SK-N-SH (cell line): ENCODE results near the gene NEURL3. TPM values are rescaled to one million over a fixed set of nuclear protein-coding genes. Genes with fewer than 3 reads are reported as not detected.

Source experiments
- CTCF ChIA-PET: fragments of 300-600, 350-600 bp; formaldehyde crosslinking; extraction: SDS; loops from one replicate; lab custom pipeline; 2021; lab: Yijun Ruan, JAX
- POLR2A ChIA-PET: fragments of 350-600 bp; sonication (Branson Sonifier 250); formaldehyde crosslinking; extraction: SDS; loops from one replicate; lab custom pipeline; 2020; ENCODE audit warnings: antibody characterized with exemption, inconsistent platforms; lab: Yijun Ruan, JAX
- DNase-seq: peaks from one replicate; pipeline ENCODE4 v3.0.0; 2012
- H2AFZ ChIP-seq: fragments of 200-600 bp; sonication (generic); 2 replicates; pipeline ENCODE4 v1.8.1; 2016; ENCODE audit warnings: antibody characterized with exemption, mild to moderate bottlenecking, low read depth
- H3F3A ChIP-seq: fragments of 200-600 bp; sonication (generic); replicated peaks from 2 replicates; pipeline ENCODE3; 2016; ENCODE audit warnings: antibody characterized with exemption, mild to moderate bottlenecking; ENCODE audit not compliant: insufficient read depth
- H3K27ac ChIP-seq, 2 experiments: fragments of 200-500 bp in 1 of 2; fragments of 200-600 bp in 1 of 2; sonication (Bioruptor generic) in 1 of 2; sonication (generic), shearing (Covaris generic) in 1 of 2; 2 replicates each; pipeline versions ENCODE4 v1.5.1 to v1.6.1; 2014 to 2016; ENCODE audit warnings: low read depth in 2 of 2, inconsistent platforms in 1 of 2, low read length in 1 of 2, mild to moderate bottlenecking in 1 of 2, mixed read lengths in 1 of 2
- H3K27me3 ChIP-seq: fragments of 200-600 bp; sonication (generic), shearing (Covaris generic); 2 replicates; pipeline ENCODE4 v1.6.1; 2016; ENCODE audit warnings: mixed run types; ENCODE audit not compliant: insufficient read depth
- H3K36me3 ChIP-seq, 2 experiments: fragments of 200-500 bp in 1 of 2; fragments of 200-600 bp in 1 of 2; sonication (Bioruptor generic) in 1 of 2; sonication (generic) in 1 of 2; replicated peaks in 1 of 2; 2 replicates each; pipeline versions ENCODE3 to v1.5.1; 2014 to 2016; ENCODE audit warnings: low read length in 1 of 2, mild to moderate bottlenecking in 1 of 2; ENCODE audit not compliant: insufficient read depth in 2 of 2, control insufficient read depth in 1 of 2
- H3K4me1 ChIP-seq, 2 experiments: fragments of 200-500 bp in 1 of 2; fragments of 200-600 bp in 1 of 2; sonication (Bioruptor generic) in 1 of 2; sonication (generic), shearing (Covaris generic) in 1 of 2; 2 replicates each; pipeline versions ENCODE4 v1.5.1 to v1.6.1; 2014 to 2016; ENCODE audit warnings: low read depth in 1 of 2, low read length in 1 of 2, mixed run types in 1 of 2; ENCODE audit not compliant: insufficient read depth in 2 of 2, control insufficient read depth in 1 of 2
- H3K4me2 ChIP-seq: fragments of 200-600 bp; sonication (generic), shearing (Covaris generic); 2 replicates; pipeline ENCODE4 v1.6.1; 2017; ENCODE audit warnings: mixed run types
- H3K4me3 ChIP-seq, 2 experiments: fragments of 200-500 bp in 1 of 2; fragments of 200-600 bp in 1 of 2; sonication (Bioruptor generic) in 1 of 2; sonication (generic), shearing (Covaris generic) in 1 of 2; 2 replicates each; pipeline versions ENCODE4 v1.5.1 to v1.8.1; 2014 to 2016; ENCODE audit warnings: low read depth in 2 of 2, inconsistent platforms in 1 of 2, low read length in 1 of 2, mild to moderate bottlenecking in 1 of 2, mixed read lengths in 1 of 2, moderate library complexity in 1 of 2
- H3K79me2 ChIP-seq: fragments of 200-600 bp; sonication (generic); 2 replicates; pipeline ENCODE4 v1.8.1; 2017; ENCODE audit warnings: mild to moderate bottlenecking; ENCODE audit not compliant: insufficient read depth
- H3K9ac ChIP-seq: fragments of 200-600 bp; sonication (generic); 2 replicates; pipeline ENCODE4 v1.6.1; 2017; ENCODE audit warnings: mixed run types
- H3K9me2 ChIP-seq: fragments of 200-600 bp; sonication (generic); 2 replicates; pipeline ENCODE4 v1.6.1; 2017; ENCODE audit warnings: mixed run types
- H3K9me3 ChIP-seq: fragments of 200-600 bp; sonication (generic); 2 replicates; pipeline ENCODE4 v1.6.1; 2017; ENCODE audit warnings: mixed run types, mild to moderate bottlenecking, moderate library complexity
- H4K20me1 ChIP-seq: fragments of 200-600 bp; sonication (generic); 2 replicates; pipeline ENCODE4 v1.6.1; 2017; ENCODE audit warnings: mild to moderate bottlenecking, mixed run types; ENCODE audit not compliant: insufficient read depth
- CTCF ChIP-seq: fragments of 200-600 bp; sonication (generic); IDR thresholded peaks from 2 replicates; pipeline ENCODE4 v1.6.1; 2017; ENCODE audit warnings: antibody characterized with exemption, mild to moderate bottlenecking, moderate library complexity
- FOSL2 ChIP-seq: IDR thresholded peaks from 2 replicates; pipeline ENCODE4 v1.4.0; 2012; ENCODE audit warnings: low read depth, mild to moderate bottlenecking, moderate library complexity, borderline replicate concordance
- JUND ChIP-seq: IDR thresholded peaks from 2 replicates; pipeline ENCODE4 v1.4.0; 2012
- MAX ChIP-seq: IDR thresholded peaks from 2 replicates; pipeline ENCODE4 v1.4.0; 2012; ENCODE audit warnings: low read depth
- MEF2A ChIP-seq: IDR thresholded peaks from 2 replicates; pipeline ENCODE4 v1.4.0; 2012; ENCODE audit warnings: low read depth, borderline replicate concordance
- NFIC ChIP-seq: IDR thresholded peaks from 2 replicates; pipeline ENCODE4 v1.4.0; 2012; ENCODE audit warnings: borderline replicate concordance
- NRF1 ChIP-seq: IDR thresholded peaks from 2 replicates; pipeline ENCODE4 v1.6.1; 2012; ENCODE audit warnings: low read depth, mild to moderate bottlenecking, low read length
- POLR2AphosphoS5 ChIP-seq: IDR thresholded peaks from 2 replicates; pipeline ENCODE4 v1.6.1; 2012; ENCODE audit warnings: low read depth, low read length
- RAD21 ChIP-seq: IDR thresholded peaks from 2 replicates; pipeline ENCODE4 v1.6.1; 2012; ENCODE audit warnings: mild to moderate bottlenecking, low read length
- REST ChIP-seq: IDR thresholded peaks from 2 replicates; pipeline ENCODE4 v1.6.1; 2012; ENCODE audit warnings: mild to moderate bottlenecking, low read depth, low read length, moderate library complexity
- TAF1 ChIP-seq: IDR thresholded peaks from 2 replicates; pipeline ENCODE4 v1.6.1; 2012; ENCODE audit warnings: low read depth, mild to moderate bottlenecking, low read length, moderate library complexity, borderline replicate concordance
- TCF12 ChIP-seq: IDR thresholded peaks from 2 replicates; pipeline ENCODE4 v1.4.0; 2012
- TEAD4 ChIP-seq: IDR thresholded peaks from 2 replicates; pipeline ENCODE4 v1.4.0; 2012; ENCODE audit warnings: mild to moderate bottlenecking, borderline replicate concordance; ENCODE audit not compliant: insufficient read depth
- USF2 ChIP-seq: fragments of 150-350 bp; IDR thresholded peaks from 2 replicates; pipeline ENCODE4 v1.6.1; 2017; ENCODE audit warnings: antibody characterized with exemption, low read length, low read depth, borderline replicate concordance
- YY1 ChIP-seq: IDR thresholded peaks from 2 replicates; pipeline ENCODE4 v1.4.0; 2012; ENCODE audit warnings: low read depth, mild to moderate bottlenecking
- WGBS: methylation state at CpG from one replicate; pipeline ENCODE4 v1.1.6; 2017; ENCODE audit warnings: low lambda C conversion rate; 5-methylcytosine and 5-hydroxymethylcytosine counted together
- polyA plus RNA-seq, 3 experiments: library from polyadenylated mRNA; depleted of rRNA; stranded (reverse); fragments of >200 nt; gene quantifications; 2 replicates each; pipeline ENCODE4 v1.2.3, GENCODE V29; 2012

The NEURL3 gene
- polyA plus RNA-seq, 1 of the 3 experiments (the other 2 are of a cell fraction), result 0.08 TPM

- TF ChIP-seq CTCF, result no peak
- no peak for TF ChIP-seq TEAD4
- no peak for TF ChIP-seq RAD21
- no peak for TF ChIP-seq POLR2AphosphoS5
- TF ChIP-seq YY1, result no peak
- TF ChIP-seq NFIC, result no peak
- no peak for TF ChIP-seq JUND
- Histone ChIP-seq H3K9me2 (no peaks in the 10 kb centered on the region), H3K9ac (no peak overlapping the region), H3K9me3 (no peaks in the 10 kb centered on the region), H3K4me1 (peaks cover 0 to 10% of the 10 kb centered on the region in 2 experiments; a peak in 1 of 4 replicates), H3F3A (no peaks in the 10 kb centered on the region), H3K36me3 (no peaks in the 10 kb centered on the region), H3K27me3 (peaks cover 16% of the 10 kb centered on the region; the same call in 1 of the 2 replicates), H3K4me3 (no peak overlapping the region), H3K27ac (no peak overlapping the region), H4K20me1 (no peaks in the 10 kb centered on the region), H3K79me2 (no peaks in the 10 kb centered on the region), H3K4me2 (no peak overlapping the region), H2AFZ (no peak overlapping the region)
- CTCF ChIA-PET, result interaction anchor here (1.0 to 13.9 kb wide), 4 partner anchors 9 to 395 kb away, joined by 3 to 273 read pairs (median 55); partner anchors contain the start of gene ADRA2B
- DNase-seq, result no peak
- POLR2A ChIA-PET, result no interaction called here
- WGBS, result 0% methylated on average over 2 of the region's 4 CpGs
These were observed 6.7 kb upstream of the NEURL3 start for GRCh38 chr2:96511851-96512250.

- Histone ChIP-seq H2AFZ (no peak overlapping the region), H3K79me2 (no peaks in the 10 kb centered on the region), H3K9me3 (no peaks in the 10 kb centered on the region), H4K20me1 (no peaks in the 10 kb centered on the region), H3K9ac (no peak overlapping the region), H3K27me3 (peaks cover 16% of the 10 kb centered on the region; the same call in 1 of the 2 replicates), H3K36me3 (no peaks in the 10 kb centered on the region), H3F3A (no peaks in the 10 kb centered on the region), H3K9me2 (no peaks in the 10 kb centered on the region), H3K4me2 (no peak overlapping the region), H3K4me3 (no peak overlapping the region), H3K27ac (no peak overlapping the region), H3K4me1 (peaks cover 0 to 10% of the 10 kb centered on the region in 2 experiments; a peak in 1 of 4 replicates)
- ChIA-PET CTCF (interaction anchor here (0.9 to 13.9 kb wide), 11 partner anchors 10 to 394 kb away, joined by 3 to 273 read pairs (median 26); partner anchors contain the start of gene ARID5A), POLR2A (interaction anchor here (0.6 kb wide), 1 partner anchor 104 kb away, joined by 3 read pairs; no protein-coding TSS in a partner anchor)
- 19% methylated on average over 6 of the region's 6 CpGs for WGBS
- DNase-seq, result no peak
- TF ChIP-seq JUND (no peak), CTCF (no peak), FOSL2 (no peak), USF2 (no peak), REST (no peak), TAF1 (no peak), TCF12 (no peak), MAX (no peak), NRF1 (no peak), MEF2A (no peak)
These were observed 5.9 kb upstream of the NEURL3 start for GRCh38 chr2:96510931-96511595.
